Stimulated activated CD4-positive, alpha-beta T cell treated with anti-CD3 and anti-CD28 coated beads, Interleukin-12 subunit alpha, Interleukin-12 subunit beta, amount 100 ng/mL, for 48 hours (primary cell): Measurements from ENCODE around the gene NGDN.
"Not testable (repeated sequence)": the region's sequence is repeated elsewhere in the genome, so short reads cannot be mapped to it uniquely, and the experiment has no call there.

Source experiments
- DNase-seq, 3 donors: peaks; one replicate each; pipeline ENCODE4 v3.0.0-alpha.2; 2020; ENCODE audit warnings: low read depth in 2 of 3, low spot score in 1 of 3

The NGDN gene

DNA sequence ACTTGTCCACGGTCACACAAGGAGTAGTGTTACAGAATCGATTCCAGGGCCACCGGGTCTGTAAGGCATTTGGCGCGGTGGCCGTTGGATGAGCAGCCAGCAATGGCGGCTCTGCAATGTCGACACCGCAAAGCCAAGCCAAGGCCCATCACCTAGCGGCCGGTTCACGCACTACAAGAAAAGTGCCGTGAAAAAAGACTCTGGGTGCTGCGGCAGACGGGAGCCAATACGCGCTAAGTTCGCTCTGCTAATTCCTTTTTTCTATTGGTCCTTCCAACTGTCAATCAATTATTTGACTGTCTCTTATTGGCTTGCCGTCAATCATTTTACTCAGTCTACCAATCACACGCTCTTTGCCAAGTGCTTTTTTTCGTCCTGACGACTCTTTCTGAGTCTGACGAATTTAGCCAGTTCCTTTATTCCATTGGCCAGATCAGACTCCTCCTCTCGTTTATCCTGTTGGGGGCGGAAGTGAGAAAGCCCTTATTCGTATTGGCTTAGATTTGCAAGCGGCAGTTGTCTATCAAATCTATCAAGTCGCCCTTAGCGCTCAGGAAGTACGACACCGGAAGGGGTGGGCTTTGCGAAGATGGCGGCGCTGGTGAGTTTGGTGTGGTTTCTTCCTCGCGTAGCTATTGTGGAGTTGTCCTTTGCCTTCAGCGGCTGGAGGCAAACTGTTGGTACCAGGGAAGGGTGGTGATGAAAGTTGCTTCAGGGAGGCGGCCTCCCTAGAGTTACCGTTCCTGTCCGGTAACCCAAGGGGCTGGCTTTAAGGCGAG is at the start of gene NGDN:
TSS of gene NGDN (plus strand) at position 577 of the 779 bp plus-strand sequence. CDS start at position 590, 13 bp downstream.
- DNase-seq = peak; percentile 84 to 94 (median 90)

GRCh38 chr14:23421594-23421993 is 47.9 kb upstream of the NGDN start:
- DNase-seq = no peak

DNA sequence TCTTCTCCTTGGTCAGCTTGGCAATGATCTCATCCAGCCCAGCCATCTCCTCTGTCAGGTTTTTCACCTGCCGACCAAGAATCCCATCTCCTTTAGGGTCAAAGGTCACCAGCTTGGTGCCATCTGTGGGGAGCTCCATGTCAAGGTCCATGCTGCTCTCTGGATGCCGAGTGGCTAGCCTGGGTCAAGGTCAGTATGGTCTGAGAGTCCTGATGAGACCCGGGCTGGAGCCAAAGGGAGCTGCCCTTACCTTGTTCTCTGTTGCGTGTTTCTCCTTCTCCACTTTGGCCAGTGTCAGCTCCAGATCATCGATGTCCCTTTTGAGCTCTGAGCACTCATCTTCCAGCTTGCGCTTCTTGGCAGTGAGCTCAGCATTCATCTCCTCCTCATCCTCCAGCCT is 45.8 kb upstream of the NGDN start:
- no peak for DNase-seq

DNA sequence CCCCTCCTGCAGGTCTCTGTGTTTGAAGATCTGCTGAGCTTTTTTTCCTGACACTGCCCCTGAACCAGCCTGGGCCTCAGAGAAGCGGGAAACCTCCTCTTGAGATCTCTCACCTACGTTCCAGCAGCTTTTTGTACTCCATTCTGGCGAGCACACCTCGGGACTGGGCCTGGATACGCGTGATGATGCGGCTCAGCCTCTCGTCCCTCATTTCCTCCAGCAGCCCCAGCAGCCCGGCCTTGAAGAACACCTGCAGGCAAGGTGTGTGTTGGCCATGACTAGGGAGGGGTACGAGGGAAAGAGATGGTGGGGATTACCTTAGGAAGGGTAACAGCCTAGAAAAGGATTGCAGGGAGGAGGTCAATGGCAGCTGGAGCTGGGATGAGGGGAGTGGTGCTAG is 44.3 kb upstream of the NGDN start:
- no peak for DNase-seq

DNA sequence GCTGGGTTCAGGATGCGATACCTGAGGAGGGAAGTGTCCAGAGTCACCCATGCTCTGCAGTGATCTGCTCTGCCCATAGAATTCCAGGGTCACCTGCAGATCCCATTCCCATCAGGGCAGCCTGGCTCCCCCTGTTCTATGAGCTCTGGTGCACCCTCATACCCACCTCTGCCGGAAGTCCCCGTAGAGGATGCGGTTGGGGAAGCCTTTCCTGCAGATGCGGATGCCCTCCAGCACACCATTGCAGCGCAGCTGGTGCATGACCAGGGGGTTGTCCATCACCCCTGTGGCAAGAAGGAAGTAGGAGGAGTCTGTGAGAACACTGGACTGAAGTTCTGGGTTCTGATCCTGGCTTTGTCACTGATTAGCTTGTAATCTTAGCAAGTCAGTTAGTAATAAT is 43.7 kb upstream of the NGDN start:
- not testable (repeated sequence) for DNase-seq

DNA sequence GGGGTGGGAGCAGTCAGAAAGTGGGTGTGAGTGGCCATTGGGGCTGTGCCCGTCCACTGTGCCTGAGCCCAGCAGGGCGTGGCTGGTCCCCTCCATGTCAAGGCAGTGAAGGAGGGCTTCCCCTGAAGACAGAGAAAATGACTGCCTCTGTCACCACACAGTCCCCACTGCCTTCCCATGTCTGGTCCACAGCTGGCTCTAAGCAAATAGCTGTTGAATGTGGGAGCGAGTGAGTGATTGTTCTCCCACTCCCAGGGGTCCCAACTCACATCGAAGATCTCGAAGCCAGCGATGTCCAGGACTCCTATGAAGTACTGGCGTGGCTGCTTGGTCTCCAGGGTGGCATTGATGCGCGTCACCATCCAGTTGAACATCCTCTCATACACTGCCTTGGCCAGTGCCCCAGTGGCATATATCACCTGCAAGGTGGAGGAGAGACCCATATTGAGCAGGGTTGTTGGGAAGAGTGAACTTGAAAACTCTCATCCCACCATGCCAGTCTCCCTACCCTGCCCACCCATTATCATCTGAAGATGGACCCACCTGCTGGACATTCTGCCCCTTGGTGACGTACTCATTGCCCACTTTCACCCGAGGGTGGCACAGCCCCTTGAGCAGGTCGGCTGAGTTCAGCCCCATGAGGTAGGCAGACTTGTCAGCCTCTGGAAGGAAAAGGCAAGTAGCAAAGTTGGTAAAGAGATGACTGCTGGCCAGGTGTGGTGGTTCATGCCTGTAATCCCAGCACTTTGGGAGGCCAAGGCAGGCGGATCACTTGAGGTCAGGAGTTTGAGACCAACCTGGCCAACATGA is 40.6 kb upstream of the NGDN start:
- no peak for DNase-seq

DNA sequence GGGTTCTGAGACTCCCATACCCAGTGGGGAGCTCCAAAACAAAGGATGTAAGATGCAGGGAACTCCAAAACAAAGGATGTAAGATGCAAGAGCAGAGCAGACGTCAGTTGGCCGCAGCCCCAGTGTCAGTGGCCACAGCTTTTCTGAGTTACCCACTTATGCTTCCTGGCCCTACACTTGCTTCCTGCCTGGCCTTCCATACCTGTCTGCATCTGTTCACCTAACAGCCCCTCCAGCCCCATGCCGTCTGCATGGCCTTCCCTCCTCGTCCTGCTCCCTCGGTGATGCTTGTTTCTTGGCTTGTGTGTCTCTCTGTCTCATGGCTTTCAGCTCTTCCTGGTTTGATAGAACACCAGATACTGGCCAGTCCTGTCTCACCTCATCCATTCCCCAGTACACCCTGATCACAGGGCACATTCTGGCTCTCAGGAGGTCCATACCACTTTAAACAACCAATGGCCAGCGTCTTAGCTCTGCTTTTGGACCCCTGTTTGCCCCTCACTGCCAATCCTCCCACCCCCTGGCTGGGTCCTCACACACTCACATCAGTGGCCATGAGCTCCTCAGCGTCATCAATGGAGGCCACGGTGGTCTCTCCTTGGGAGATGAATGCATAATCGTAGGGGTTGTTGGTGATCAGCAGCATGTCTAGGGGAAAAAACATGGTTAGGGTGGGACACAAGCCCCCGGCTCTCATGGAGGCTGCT is 39.3 kb upstream of the NGDN start:
- no peak for DNase-seq

DNA sequence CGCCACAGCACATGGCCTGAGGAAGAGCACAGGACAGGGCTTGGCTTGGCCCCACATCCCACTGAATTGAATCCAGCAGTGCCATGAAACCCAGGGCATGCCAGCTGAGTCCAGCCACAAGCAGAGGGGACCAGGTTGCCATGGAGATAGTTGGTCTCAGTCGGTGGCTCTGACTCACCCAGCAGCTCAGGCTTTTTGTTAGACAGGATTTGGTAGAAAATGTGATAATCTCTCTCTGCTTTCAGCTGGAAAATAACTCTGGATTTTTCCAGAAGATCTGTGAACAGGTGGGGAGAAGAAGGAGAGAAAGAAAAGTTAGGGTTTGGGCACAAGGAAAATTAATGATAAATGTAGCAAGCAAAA is 38.8 kb upstream of the NGDN start:
- DNase-seq = no peak

DNA sequence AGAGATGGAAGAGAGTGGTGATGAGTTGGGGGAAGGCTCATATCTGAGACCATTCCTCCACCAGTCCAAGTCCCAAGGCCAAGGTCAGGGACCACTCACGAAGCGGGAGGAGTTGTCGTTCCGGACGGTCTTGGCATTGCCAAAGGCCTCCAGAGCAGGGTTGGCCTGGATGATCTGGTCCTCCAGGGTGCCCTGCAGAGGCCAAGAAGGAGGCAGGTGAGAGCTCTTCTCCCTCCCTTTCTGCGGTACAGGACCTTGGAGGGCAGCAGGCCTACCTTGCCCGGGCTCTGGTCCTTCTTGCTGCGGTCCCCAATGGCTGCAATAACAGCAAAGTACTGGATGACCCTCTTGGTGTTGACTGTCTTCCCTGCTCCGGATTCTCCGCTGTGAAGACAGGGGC is 38.0 kb upstream of the NGDN start:
- DNase-seq = no peak

- no peak for DNase-seq
Observed at GRCh38 chr14:23432102-23432925, 37.2 kb upstream of the NGDN start.

- no peak for DNase-seq
Observed at GRCh38 chr14:23432946-23433345, 36.6 kb upstream of the NGDN start.

DNA sequence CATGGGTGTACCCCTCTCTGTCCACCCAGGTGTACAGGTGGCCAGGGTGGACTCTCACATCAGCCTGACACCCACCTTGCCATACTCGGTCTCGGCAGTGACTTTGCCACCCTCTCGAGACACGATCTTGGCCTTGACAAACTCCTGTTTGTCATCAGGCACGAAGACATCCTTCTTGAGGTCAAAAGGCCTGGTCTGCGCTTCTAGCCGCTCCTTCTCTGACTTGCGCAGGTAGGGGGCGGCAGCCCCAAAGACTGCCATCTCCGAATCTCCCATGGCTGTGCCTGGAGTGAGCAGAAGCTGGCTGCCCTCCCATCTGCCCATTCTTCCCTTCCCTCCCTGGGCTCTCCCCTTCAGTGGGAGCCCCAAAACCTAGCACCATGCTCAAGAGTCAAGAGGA is 36.0 kb upstream of the NGDN start:
- no peak for DNase-seq

GRCh38 chr14:23434488-23435222 is 34.8 kb upstream of the NGDN start:
- DNase-seq = no peak

- no peak for DNase-seq
Observed at GRCh38 chr14:23435543-23436326, 33.8 kb upstream of the NGDN start, which contains the start of gene MYH7. Gene MYH7, minus strand, starts transcription at chr14:23435660. Its CDS starts 1,928 bp downstream, at chr14:23433732.

- no peak for DNase-seq
Observed at GRCh38 chr14:23436327-23437132, 33.0 kb upstream of the NGDN start.

DNA sequence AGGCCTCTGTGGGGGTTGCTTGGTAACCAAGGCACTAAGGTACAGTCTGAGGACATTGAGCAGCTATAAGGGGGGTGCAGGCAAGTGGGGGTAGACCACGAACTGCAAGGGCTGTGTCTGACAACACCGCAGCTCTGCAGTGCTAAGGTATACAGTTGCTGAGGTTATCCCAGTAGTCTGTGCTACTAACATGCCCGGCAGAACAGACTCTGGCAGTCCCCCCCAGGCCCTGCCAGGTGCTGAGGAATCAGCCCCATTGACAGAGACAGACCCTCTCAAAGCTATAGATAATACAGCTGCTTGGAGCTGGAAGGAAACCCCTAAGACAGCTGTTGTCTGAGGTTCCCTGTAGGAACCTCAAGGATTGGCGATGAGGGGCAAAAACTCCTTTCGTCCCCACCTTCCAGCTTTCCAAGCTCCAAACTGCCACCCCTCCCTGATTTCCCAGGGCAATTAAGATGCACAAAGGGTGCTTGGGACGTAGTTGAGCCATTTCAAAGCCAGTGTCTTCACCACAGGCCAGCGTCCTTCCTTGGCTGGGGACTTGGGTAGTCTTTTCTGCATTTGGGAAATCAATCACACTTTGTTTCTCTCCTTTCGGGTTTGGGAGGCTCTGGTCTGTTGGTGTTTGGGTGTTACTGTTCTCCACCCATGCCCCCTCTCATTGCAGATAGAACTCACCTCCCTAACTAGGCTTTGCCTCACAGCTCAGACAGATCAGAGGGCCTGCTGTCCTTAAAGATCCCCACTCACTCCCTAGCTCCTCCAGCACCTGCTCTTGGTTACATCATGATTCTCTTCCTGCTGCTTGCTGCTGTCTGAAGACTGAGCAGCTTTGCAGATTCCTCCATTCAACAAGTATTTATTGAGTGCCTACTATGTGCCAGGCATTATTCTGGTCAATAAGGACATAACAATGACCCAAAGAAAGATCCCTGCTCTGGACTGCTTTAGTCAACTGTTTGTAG is 32.1 kb upstream of the NGDN start:
- no peak for DNase-seq
